ENCODE data around the gene IFITM1.

DNA sequence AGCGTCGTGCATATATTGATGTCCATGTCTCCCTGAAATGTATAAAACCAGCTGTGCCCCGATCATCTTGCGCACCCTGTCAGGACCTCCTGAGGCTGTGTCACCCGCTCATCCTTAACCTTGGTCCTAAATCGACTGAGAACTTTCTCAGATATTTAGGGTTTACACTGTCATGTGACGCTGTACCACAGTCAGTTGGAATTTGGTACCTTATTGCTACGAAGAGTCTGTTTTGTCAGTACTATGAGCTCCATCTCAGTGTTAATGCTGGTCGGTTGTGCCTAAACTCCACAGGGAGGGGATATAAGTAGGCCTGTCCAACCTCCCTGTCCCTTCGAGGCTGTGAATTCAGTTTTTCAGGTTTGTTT, 8.0 kb upstream of the IFITM1 start:
- TF ChIP-seq POLR2AphosphoS5 (IDR thresholded peaks at IDR 0.05) = no peak
- TF ChIP-seq, protein P1, sequence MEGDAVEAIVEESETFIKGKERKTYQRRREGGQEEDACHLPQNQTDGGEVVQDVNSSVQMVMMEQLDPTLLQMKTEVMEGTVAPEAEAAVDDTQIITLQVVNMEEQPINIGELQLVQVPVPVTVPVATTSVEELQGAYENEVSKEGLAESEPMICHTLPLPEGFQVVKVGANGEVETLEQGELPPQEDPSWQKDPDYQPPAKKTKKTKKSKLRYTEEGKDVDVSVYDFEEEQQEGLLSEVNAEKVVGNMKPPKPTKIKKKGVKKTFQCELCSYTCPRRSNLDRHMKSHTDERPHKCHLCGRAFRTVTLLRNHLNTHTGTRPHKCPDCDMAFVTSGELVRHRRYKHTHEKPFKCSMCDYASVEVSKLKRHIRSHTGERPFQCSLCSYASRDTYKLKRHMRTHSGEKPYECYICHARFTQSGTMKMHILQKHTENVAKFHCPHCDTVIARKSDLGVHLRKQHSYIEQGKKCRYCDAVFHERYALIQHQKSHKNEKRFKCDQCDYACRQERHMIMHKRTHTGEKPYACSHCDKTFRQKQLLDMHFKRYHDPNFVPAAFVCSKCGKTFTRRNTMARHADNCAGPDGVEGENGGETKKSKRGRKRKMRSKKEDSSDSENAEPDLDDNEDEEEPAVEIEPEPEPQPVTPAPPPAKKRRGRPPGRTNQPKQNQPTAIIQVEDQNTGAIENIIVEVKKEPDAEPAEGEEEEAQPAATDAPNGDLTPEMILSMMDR (IDR thresholded peaks at IDR 0.05; ENCODE audit: poor library complexity, severe bottlenecking) = no peak
- no peak for TF ChIP-seq REST (IDR thresholded peaks at IDR 0.05; ENCODE audit: borderline replicate concordance)
- no peak for TF ChIP-seq RAD21 (conservative IDR thresholded peaks at IDR 0.05)
- no peak for TF ChIP-seq EP300 (conservative IDR thresholded peaks at IDR 0.05; ENCODE audit: poor library complexity, severe bottlenecking)
- no peak for TF ChIP-seq MXI1 (conservative IDR thresholded peaks at IDR 0.05; ENCODE audit: poor library complexity, severe bottlenecking)
- TF ChIP-seq SMC3 (conservative IDR thresholded peaks at IDR 0.05; ENCODE audit: poor library complexity) = no peak
- TF ChIP-seq EZH2 (IDR thresholded peaks at IDR 0.05; ENCODE audit: borderline replicate concordance, insufficient read depth, low read length, poor library complexity, severe bottlenecking) = no peak

Data from neural cell (in vitro differentiated cells).